Parietal lobe (tissue), 1 donor: ENCODE measurements around the gene OR51B4. TPM values are rescaled to one million over a fixed set of nuclear protein-coding genes. Genes with fewer than 3 reads are reported as not detected.

Experiments
- total RNA-seq: library from RNA; depleted of rRNA; stranded (reverse); fragments of >200 nt; gene quantifications from one replicate; pipeline ENCODE4 v1.2.3, GENCODE V29; 2014

OR51B4 gene, protein sequence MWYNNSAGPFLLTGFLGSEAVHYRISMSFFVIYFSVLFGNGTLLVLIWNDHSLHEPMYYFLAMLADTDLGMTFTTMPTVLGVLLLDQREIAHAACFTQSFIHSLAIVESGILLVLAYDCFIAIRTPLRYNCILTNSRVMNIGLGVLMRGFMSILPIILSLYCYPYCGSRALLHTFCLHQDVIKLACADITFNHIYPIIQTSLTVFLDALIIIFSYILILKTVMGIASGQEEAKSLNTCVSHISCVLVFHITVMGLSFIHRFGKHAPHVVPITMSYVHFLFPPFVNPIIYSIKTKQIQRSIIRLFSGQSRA
- total RNA-seq, result 0.94 TPM

DNA sequence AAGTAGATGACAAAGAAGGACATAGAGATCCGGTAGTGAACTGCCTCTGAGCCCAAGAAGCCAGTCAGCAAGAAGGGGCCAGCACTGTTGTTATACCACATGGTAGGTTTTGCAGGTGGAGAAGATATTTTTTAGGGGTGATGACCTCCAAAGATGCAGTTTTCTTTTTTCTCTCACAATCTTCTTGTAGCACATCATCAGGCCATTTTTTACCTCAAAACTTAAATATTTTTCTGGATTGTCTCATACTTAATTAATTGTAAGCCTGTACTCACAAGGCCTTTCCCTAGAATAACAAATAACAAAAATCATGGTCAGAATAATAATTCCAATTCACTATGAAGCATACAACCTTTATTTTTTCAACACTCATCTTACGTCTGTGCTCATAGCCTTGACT, at the start of gene OR51B4:
Gene OR51B4 (minus strand): TSS at position 101 of the 400 bp plus-strand sequence. CDS start 0 bp downstream, at position 101.

DNA sequence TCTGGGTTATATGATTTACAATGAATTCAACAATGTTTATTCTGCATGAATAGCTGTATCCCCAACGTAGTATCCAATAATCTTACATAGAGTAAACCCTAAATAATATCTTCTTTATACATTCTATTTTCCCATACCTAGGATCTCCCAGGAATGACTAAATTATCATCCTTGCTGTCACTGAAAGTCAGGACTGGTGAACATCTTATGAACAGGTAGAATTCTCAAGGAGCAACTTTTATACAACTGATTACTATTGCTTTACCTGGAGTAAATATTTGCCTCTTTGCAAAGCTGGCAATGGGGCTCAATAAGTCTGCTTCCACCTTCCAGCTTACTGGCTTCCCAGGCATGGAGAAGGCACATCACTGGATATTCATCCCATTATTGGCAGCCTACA, 49.5 kb upstream of the OR51B4 start, which contains the start of gene OR51B6:
Gene OR51B6 (plus strand): TSS at position 301 of the 400 bp plus-strand sequence. CDS start 0 bp downstream, at position 301.

DNA sequence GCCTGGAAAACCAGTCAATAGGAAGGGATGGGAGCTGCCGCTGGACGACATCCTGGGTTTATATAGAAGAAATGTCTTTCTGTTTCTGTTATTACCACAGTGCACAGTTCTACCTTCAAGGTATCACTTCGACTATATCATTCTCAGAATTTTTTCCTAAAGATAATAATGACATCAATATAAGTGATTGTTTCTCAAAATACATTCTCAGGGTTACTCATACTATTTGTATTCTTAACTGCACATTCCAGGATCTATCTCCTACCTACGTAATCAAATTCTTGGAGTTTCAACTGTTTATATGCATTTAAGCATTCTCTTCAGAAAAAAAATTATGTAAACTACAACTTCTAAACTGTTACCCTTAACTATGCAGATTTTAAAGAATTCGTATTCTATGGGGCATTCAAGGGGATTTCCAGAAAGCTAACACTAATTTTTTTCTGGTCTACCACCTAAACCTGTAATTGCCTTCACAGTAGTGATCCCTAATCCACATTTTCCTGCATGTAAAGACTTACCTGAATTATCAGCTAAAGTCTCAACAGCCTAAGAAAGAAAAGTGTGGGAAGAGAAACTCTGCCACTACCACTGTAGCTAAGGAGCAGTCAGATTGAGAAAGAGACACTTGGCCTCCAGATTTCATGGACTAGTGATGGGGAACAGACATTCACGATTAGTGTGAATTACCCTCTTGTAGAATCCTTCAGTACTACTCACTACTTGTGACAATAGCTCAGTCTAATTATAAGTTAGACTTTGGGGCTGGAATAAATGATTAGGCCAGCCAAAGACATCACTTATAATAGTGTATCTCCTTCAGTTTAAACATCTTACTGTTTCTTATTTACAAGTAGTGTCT, 42.0 kb upstream of the OR51B4 start, which contains the start of gene OR51B5:
Gene OR51B5 (minus strand): TSS at position 51 of the 862 bp plus-strand sequence. CDS start 0 bp downstream, at position 51.

DNA sequence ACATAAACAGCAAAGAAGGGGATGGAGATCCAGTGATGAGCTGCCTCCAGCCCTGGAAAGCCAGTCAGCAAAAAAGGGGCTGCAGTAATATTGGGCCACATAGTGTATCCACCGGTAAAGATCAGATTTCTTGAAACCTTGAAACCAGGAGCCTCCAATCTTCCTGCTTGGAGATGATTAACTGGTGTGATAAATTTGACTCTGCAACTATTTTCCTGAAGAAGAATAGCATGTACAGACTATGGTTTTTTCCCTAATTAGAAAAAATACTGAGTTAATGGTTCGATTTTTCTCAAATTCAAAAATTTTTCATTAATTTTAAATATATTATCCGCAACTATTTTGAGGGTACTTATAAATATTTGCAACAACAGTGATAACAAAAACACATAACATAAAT, 22.5 kb upstream of the OR51B4 start, which contains the start of gene OR51B2:
Gene OR51B2 (minus strand): TSS at position 101 of the 400 bp plus-strand sequence. CDS start 0 bp downstream, at position 101.

DNA sequence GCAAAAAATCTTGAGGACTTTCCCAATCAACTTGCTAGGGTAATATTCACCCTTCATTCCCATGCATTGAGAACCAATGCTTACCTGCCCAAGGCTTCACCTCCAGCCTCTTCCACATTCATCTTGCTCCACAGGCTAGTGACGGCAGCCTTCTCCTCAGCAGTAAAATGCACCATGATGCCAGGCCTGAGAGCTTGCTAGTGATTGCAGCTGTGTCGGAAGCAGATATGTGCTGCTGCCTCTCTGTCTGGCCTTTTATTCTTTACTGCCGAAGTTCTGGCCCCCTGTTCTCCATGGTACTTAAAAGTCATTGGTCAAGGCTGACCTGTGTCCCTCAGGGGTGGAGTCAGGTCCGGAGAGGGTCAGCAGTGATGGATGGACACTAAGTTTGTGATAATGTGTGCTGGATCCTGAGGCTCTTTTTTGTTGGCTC, 32.0 kb downstream of the OR51B4 start, which contains the start of gene HBE1:
Gene HBE1 (minus strand): TSS at position 231 of the 433 bp plus-strand sequence. CDS start 55 bp downstream, at position 176.

DNA sequence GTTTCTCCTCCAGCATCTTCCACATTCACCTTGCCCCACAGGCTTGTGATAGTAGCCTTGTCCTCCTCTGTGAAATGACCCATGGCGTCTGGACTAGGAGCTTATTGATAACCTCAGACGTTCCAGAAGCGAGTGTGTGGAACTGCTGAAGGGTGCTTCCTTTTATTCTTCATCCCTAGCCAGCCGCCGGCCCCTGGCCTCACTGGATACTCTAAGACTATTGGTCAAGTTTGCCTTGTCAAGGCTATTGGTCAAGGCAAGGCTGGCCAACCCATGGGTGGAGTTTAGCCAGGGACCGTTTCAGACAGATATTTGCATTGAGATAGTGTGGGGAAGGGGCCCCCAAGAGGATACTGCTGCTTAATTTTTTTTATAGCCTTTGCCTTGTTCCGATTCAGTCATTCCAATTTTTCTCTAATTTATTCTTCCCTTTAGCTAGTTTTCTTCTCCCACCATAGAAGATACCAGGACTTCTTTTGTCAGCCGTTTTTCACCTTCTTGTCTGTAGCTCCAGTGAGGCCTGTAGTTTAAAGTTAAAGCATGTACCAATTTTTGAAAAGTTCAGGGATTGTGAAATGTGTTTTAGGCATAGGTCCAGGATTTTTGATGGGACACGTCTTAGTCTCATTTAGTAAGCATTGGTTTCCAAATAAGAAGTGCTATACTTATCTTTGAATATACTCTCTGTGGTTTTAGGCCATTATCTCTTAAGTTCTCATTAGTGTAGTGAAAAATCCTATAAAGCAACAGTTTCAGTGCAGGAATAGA, 46.9 kb downstream of the OR51B4 start, which contains the start of gene HBG2:
Gene HBG2 (minus strand): TSS at position 136 of the 768 bp plus-strand sequence. CDS start 53 bp downstream, at position 83.

Other genes starting within 250 kb of the OR51B4 start
- gene OR52E2, start 242.3 kb downstream of the OR51B4 start, total RNA-seq, result not detected
- gene OR52E1, start 232.4 kb downstream of the OR51B4 start, total RNA-seq, result not detected
- gene OR52A5, start 163.6 kb downstream of the OR51B4 start, total RNA-seq, result not detected
- gene OR52A1, start 147.2 kb downstream of the OR51B4 start, total RNA-seq, result not detected
- not detected for gene OR51V1, start 101.3 kb downstream of the OR51B4 start, total RNA-seq
- gene HBB, start 74.9 kb downstream of the OR51B4 start, total RNA-seq, result 141 TPM
- not detected for gene HBD, start 67.5 kb downstream of the OR51B4 start, total RNA-seq
- 0.63 TPM for gene HBG1, start 52.1 kb downstream of the OR51B4 start, total RNA-seq
- 464 TPM for gene HBG2, start 47.2 kb downstream of the OR51B4 start, total RNA-seq
- gene HBE1, start 32.0 kb downstream of the OR51B4 start, total RNA-seq, result 3.8 TPM
- 2.2 TPM for gene OR51B2, start 22.4 kb upstream of the OR51B4 start, total RNA-seq
- 3.1 TPM for gene OR51B5, start 41.6 kb upstream of the OR51B4 start, total RNA-seq
- not detected for gene OR51B6, start 49.6 kb upstream of the OR51B4 start, total RNA-seq
- gene OR51M1, start 81.9 kb upstream of the OR51B4 start, total RNA-seq, result not detected
- gene OR51Q1, start 120.2 kb upstream of the OR51B4 start, total RNA-seq, result not detected
- 2.5 TPM for gene OR51I1, start 139.6 kb upstream of the OR51B4 start, total RNA-seq
- not detected for gene OR51I2, start 147.4 kb upstream of the OR51B4 start, total RNA-seq
- gene OR52D1, start 186.7 kb upstream of the OR51B4 start, total RNA-seq, result not detected
- 1.3 TPM for gene UBQLN3, start 208.0 kb upstream of the OR51B4 start, total RNA-seq
- gene UBQLNL, start 214.8 kb upstream of the OR51B4 start, total RNA-seq, result 1.9 TPM
- 3.8 TPM for gene OR52H1, start 246.6 kb upstream of the OR51B4 start, total RNA-seq